ENCODE data around the gene FRMD3. TPM values are rescaled to one million over a fixed set of nuclear protein-coding genes. Genes with fewer than 3 reads are reported as not detected.

Gene FRMD3
- total RNA-seq, 4 donors from 2014 or later = 1.8 to 13.3 (median 3.3) TPM

- H3K9me3 ChIP-seq = no peaks in the 10 kb centered on the region
- no peak overlapping the region for H3K4me3 ChIP-seq
- intact Hi-C loops (cut with DNase I; ENCODE audit: low total_unique reads) = no loop called here
- TF ChIP-seq CTCF (IDR thresholded peaks at IDR 0.05) = no peak
- TF ChIP-seq POLR2A (IDR thresholded peaks at IDR 0.05) = no peak
- H3K27ac ChIP-seq = no peak overlapping the region
- no peaks in the 10 kb centered on the region for H3K27me3 ChIP-seq
- no peaks in the 10 kb centered on the region for H3K4me1 ChIP-seq
- H3K36me3 ChIP-seq = no peaks in the 10 kb centered on the region
- DNase-seq = no peak
These were observed 23.4 kb downstream of the FRMD3 start for GRCh38 chr9:83514767-83515166.

GRCh38 chr9:83512621-83513020 lies 25.6 kb downstream of the FRMD3 start:
- no peaks in the 10 kb centered on the region for H3K27me3 ChIP-seq
- no peaks in the 10 kb centered on the region for H3K36me3 ChIP-seq
- no peak for DNase-seq

GRCh38 chr9:83511051-83511450 lies 27.1 kb downstream of the FRMD3 start:
- no peaks in the 10 kb centered on the region for H3K4me1 ChIP-seq
- no peak overlapping the region for H3K27ac ChIP-seq
- H3K36me3 ChIP-seq = no peaks in the 10 kb centered on the region
- no peak overlapping the region for H3K4me3 ChIP-seq
- H3K27me3 ChIP-seq = no peaks in the 10 kb centered on the region
- DNase-seq = no peak
- H3K9me3 ChIP-seq = no peaks in the 10 kb centered on the region
- intact Hi-C loops (cut with DNase I; ENCODE audit: low total_unique reads) = no loop called here
- TF ChIP-seq POLR2A (IDR thresholded peaks at IDR 0.05) (no peak), CTCF (IDR thresholded peaks at IDR 0.05) (no peak)

More at GRCh38 chr9:83512621-83513020, 25.6 kb downstream of the FRMD3 start:
- intact Hi-C loops (cut with DNase I; ENCODE audit: low total_unique reads) = no loop called here
- H3K27ac ChIP-seq = no peak overlapping the region
- no peaks in the 10 kb centered on the region for H3K4me1 ChIP-seq
- H3K9me3 ChIP-seq = no peaks in the 10 kb centered on the region
- no peak for TF ChIP-seq POLR2A (IDR thresholded peaks at IDR 0.05)
- TF ChIP-seq CTCF (IDR thresholded peaks at IDR 0.05) = no peak
- no peak overlapping the region for H3K4me3 ChIP-seq

- no peaks in the 10 kb centered on the region for H3K27me3 ChIP-seq
- TF ChIP-seq POLR2A (IDR thresholded peaks at IDR 0.05) = no peak
- no peaks in the 10 kb centered on the region for H3K9me3 ChIP-seq
- no peaks in the 10 kb centered on the region for H3K4me1 ChIP-seq
- DNase-seq = no peak
- intact Hi-C loops (cut with DNase I; ENCODE audit: low total_unique reads) = no loop called here
- no peaks in the 10 kb centered on the region for H3K36me3 ChIP-seq
- no peak overlapping the region for H3K4me3 ChIP-seq
- no peak overlapping the region for H3K27ac ChIP-seq
These were observed 28.8 kb downstream of the FRMD3 start for GRCh38 chr9:83509402-83509801.

GRCh38 chr9:83508067-83508466 lies 30.1 kb downstream of the FRMD3 start:
- H3K9me3 ChIP-seq = no peaks in the 10 kb centered on the region
- intact Hi-C loops (cut with DNase I; ENCODE audit: low total_unique reads) = no loop called here
- DNase-seq = no peak
- H3K36me3 ChIP-seq = no peaks in the 10 kb centered on the region
- TF ChIP-seq POLR2A (IDR thresholded peaks at IDR 0.05) (no peak), CTCF (IDR thresholded peaks at IDR 0.05) (no peak)
- H3K4me3 ChIP-seq = no peak overlapping the region
- no peaks in the 10 kb centered on the region for H3K4me1 ChIP-seq
- H3K27ac ChIP-seq = no peak overlapping the region
- H3K27me3 ChIP-seq = no peaks in the 10 kb centered on the region

GRCh38 chr9:83505282-83505681 lies 32.9 kb downstream of the FRMD3 start:
- no peaks in the 10 kb centered on the region for H3K4me1 ChIP-seq
- no peak for DNase-seq
- TF ChIP-seq CTCF (IDR thresholded peaks at IDR 0.05) (no peak), POLR2A (IDR thresholded peaks at IDR 0.05) (no peak)
- no peak overlapping the region for H3K27ac ChIP-seq
- H3K4me3 ChIP-seq = no peak overlapping the region
- H3K36me3 ChIP-seq = no peaks in the 10 kb centered on the region
- intact Hi-C loops (cut with DNase I; ENCODE audit: low total_unique reads) = no loop called here
- no peaks in the 10 kb centered on the region for H3K9me3 ChIP-seq
- no peaks in the 10 kb centered on the region for H3K27me3 ChIP-seq
